ENCODE measurements around the gene OR6C65. TPM values are rescaled to one million over a fixed set of nuclear protein-coding genes. Genes with fewer than 3 reads are reported as not detected.
"Not testable (repeated sequence)": the region's sequence is repeated elsewhere in the genome, so short reads cannot be mapped to it uniquely, and the experiment has no call there.

The OR6C65 gene
- total RNA-seq (2022) (not detected in 2 replicates), Bru-seq, nascent RNA (not detected), BruChase-seq, experiment 1, labeled RNA remaining after a 6-hour chase (not detected), BruChase-seq, experiment 2, labeled RNA remaining after a 2-hour chase (not detected)
- long read RNA-seq, result 0 reads

- Mint-ChIP-seq H3K27ac (ENCODE audit: low read depth, unreplicated experiment) (no peak within 1 kb of the TSS), H3K36me3 (ENCODE audit: insufficient read depth, unreplicated experiment) (no peaks in the 10 kb centered on the region), H3K4me3 (ENCODE audit: unreplicated experiment) (no peak within 1 kb of the TSS), H3K27me3 (ENCODE audit: insufficient read depth, unreplicated experiment) (peaks cover 73% of the 10 kb centered on the region), H3K9me3 (ENCODE audit: unreplicated experiment) (no peaks in the 10 kb centered on the region), H3K4me1 (ENCODE audit: insufficient read depth, unreplicated experiment) (no peaks in the 10 kb centered on the region)
- ChIA-PET POLR2A (no interaction called here), CTCF (no interaction called here)
- BruUV-seq (replicated peaks), result no TSS peak
- DNase-seq (ENCODE audit: unreplicated experiment), result no peak
- TF ChIP-seq CTCF (IDR thresholded peaks at IDR 0.05; ENCODE audit: unreplicated experiment), result no peak
- intact Hi-C loops (cut with micrococcal nuclease), result no loop called here
Measured at GRCh38 chr12:55400229-55400628, at the start of gene OR6C65. Gene OR6C65, plus strand, starts transcription at chr12:55400529. Its CDS starts 0 bp downstream, at chr12:55400529.

DNA sequence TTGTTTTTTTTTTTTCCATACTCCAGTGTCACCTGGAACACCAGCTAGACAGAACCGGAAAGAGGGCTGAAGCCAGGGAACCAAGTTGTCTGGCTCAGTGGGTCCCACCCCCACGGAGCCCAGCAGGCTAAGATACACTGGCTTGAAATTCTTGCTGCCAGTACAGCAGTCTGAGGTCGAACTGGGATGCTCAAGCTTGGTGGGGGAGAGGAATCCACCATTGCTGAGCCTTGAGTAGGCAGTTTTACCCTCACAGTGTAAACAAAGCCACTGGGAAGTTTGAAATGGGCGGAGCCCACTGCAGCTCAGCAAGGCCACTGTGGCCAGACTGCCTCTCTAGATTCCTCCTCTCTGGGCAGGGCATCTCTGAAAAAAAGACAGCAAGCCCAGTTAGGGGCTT, 45.0 kb upstream of the OR6C65 start:
- BruUV-seq (replicated peaks); POLR2A ChIA-PET: not testable (repeated sequence)

DNA sequence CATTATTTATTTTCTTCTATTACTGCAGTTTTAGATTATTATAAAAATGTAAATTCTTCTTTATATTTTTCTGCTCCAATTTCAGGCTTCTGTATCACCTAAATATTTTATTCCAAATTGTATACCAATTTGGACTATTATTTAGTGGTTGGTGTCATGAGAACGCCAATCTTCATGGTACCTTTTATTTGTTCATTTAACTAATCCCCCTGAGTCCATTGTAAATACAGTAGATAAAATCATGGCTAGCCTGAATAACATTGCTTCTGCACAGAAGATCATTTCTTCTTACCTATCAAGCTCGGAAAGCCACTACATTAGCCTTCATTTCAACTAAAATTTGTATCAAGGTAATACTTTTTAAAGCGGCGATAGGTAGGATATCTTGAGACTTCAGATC, 37.7 kb upstream of the OR6C65 start, which contains the start of gene OR6C75:
TSS of gene OR6C75 (plus strand) at position 301 of the 400 bp plus-strand sequence. CDS start 2,136 bp downstream, outside the sequence.
- Mint-ChIP-seq H3K4me1 (ENCODE audit: insufficient read depth, unreplicated experiment) (no peaks in the 10 kb centered on the region), H3K4me3 (ENCODE audit: unreplicated experiment) (no peak within 1 kb of the TSS), H3K9me3 (ENCODE audit: unreplicated experiment) (no peaks in the 10 kb centered on the region), H3K27me3 (ENCODE audit: insufficient read depth, unreplicated experiment) (peaks cover 88% of the 10 kb centered on the region), H3K27ac (ENCODE audit: low read depth, unreplicated experiment) (no peak within 1 kb of the TSS), H3K36me3 (ENCODE audit: insufficient read depth, unreplicated experiment) (no peaks in the 10 kb centered on the region)
- TF ChIP-seq CTCF (IDR thresholded peaks at IDR 0.05; ENCODE audit: unreplicated experiment), result no peak
- ChIA-PET CTCF (interaction anchor here (0.7 kb wide), 1 partner anchor 267 kb away, joined by 3 read pairs; no protein-coding TSS in a partner anchor), POLR2A (no interaction called here)
- no peak for DNase-seq (ENCODE audit: unreplicated experiment)
- intact Hi-C loops (cut with micrococcal nuclease), result no loop called here
- no TSS peak for BruUV-seq (replicated peaks)

More for the DNA sequence above, 45.0 kb upstream of the OR6C65 start:
- intact Hi-C loops (cut with micrococcal nuclease); H3K27ac Mint-ChIP-seq (ENCODE audit: low read depth, unreplicated experiment); DNase-seq (ENCODE audit: unreplicated experiment); H3K4me1 Mint-ChIP-seq (ENCODE audit: insufficient read depth, unreplicated experiment); H3K36me3 Mint-ChIP-seq (ENCODE audit: insufficient read depth, unreplicated experiment); H3K4me3 Mint-ChIP-seq (ENCODE audit: unreplicated experiment); H3K9me3 Mint-ChIP-seq (ENCODE audit: unreplicated experiment): not testable (repeated sequence)
- CTCF ChIA-PET, result interaction anchor here (0.6 kb wide), 1 partner anchor 862 kb away, joined by 3 read pairs; no protein-coding TSS in a partner anchor
- peaks cover 77% of the 10 kb centered on the region for H3K27me3 Mint-ChIP-seq (ENCODE audit: insufficient read depth, unreplicated experiment)

DNA sequence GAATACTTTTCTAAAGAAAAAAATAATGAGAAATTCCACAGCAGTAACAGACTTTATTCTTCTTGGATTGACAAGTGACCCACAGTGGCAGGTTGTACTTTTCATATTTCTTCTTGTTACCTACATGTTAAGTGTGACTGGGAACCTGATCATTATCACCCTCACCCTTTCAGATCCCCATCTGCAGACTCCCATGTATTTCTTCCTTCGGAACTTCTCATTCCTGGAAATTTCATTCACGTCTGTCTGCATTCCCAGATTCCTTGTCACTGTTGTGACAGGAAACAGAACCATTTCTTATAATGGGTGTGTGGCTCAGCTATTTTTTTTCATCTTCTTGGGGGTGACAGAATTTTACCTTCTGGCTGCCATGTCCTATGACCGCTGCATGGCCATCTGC, 35.2 kb upstream of the OR6C65 start:
- Mint-ChIP-seq H3K4me3 (ENCODE audit: unreplicated experiment) (no peak overlapping the region), H3K27me3 (ENCODE audit: insufficient read depth, unreplicated experiment) (peaks cover 80% of the 10 kb centered on the region), H3K4me1 (ENCODE audit: insufficient read depth, unreplicated experiment) (no peaks in the 10 kb centered on the region), H3K9me3 (ENCODE audit: unreplicated experiment) (no peaks in the 10 kb centered on the region), H3K36me3 (ENCODE audit: insufficient read depth, unreplicated experiment) (no peaks in the 10 kb centered on the region), H3K27ac (ENCODE audit: low read depth, unreplicated experiment) (no peak overlapping the region)
- ChIA-PET CTCF (no interaction called here), POLR2A (interaction anchor here (0.7 kb wide), 1 partner anchor 145 kb away, joined by 3 read pairs; no protein-coding TSS in a partner anchor)
- intact Hi-C loops (cut with micrococcal nuclease), result no loop called here
- no peak for TF ChIP-seq CTCF (IDR thresholded peaks at IDR 0.05; ENCODE audit: unreplicated experiment)
- DNase-seq (ENCODE audit: unreplicated experiment), result no peak
- BruUV-seq (replicated peaks), result no TSS peak

Data from MCF 10A (cell line).